ENCODE measurements around the gene RDH13.

- TF ChIP-seq CTCF (conservative IDR thresholded peaks at IDR 0.05; ENCODE audit: low read length) (no peak), EZH2phosphoT487 (IDR thresholded peaks at IDR 0.05; ENCODE audit: borderline replicate concordance) (no peak)
Measured at GRCh38 chr19:55096061-55096701, 33.2 kb upstream of the RDH13 start.
